ENCODE measurements around the gene ABHD6.
"Not testable (repeated sequence)": the region's sequence is repeated elsewhere in the genome, so short reads cannot be mapped to it uniquely, and the experiment has no call there.

The ABHD6 gene

GRCh38 chr3:58198362-58198761 lies 39.2 kb upstream of the ABHD6 start:
- no peak for DNase-seq
- no peaks in the 10 kb centered on the region for H3K36me3 ChIP-seq (replicated peaks)
- in situ Hi-C loops (cut with HindIII; ENCODE audit: low pct_ligation_motif_present, low sequenced_read_pairs) = loop anchor here (10.0 kb wide), 1 partner anchor 86 kb away; no protein-coding TSS in a partner anchor
- no peak overlapping the region for H3K27ac ChIP-seq
- H3K4me3 ChIP-seq (ENCODE audit: low read depth, low read length) = no peak overlapping the region
- no peak for TF ChIP-seq CTCF (IDR thresholded peaks at IDR 0.05; ENCODE audit: low read depth, low read length, missing control alignments)
- no peaks in the 10 kb centered on the region for H3K27me3 ChIP-seq (replicated peaks)

GRCh38 chr3:58198804-58199203 lies 38.8 kb upstream of the ABHD6 start:
- H3K4me3 ChIP-seq (ENCODE audit: low read depth, low read length) = no peak overlapping the region
- H3K36me3 ChIP-seq (replicated peaks) = no peaks in the 10 kb centered on the region
- H3K27me3 ChIP-seq (replicated peaks) = no peaks in the 10 kb centered on the region
- no peak for DNase-seq
- no peak overlapping the region for H3K27ac ChIP-seq
- in situ Hi-C loops (cut with HindIII; ENCODE audit: low pct_ligation_motif_present, low sequenced_read_pairs) = loop anchor here (10.0 kb wide), 1 partner anchor 86 kb away; no protein-coding TSS in a partner anchor
- no peak for TF ChIP-seq CTCF (IDR thresholded peaks at IDR 0.05; ENCODE audit: low read depth, low read length, missing control alignments)

GRCh38 chr3:58200121-58200709 lies 37.4 kb upstream of the ABHD6 start:
- no peak overlapping the region for H3K27ac ChIP-seq
- TF ChIP-seq CTCF (IDR thresholded peaks at IDR 0.05; ENCODE audit: low read depth, low read length, missing control alignments) = no peak
- H3K36me3 ChIP-seq (replicated peaks) = no peaks in the 10 kb centered on the region
- in situ Hi-C loops (cut with HindIII; ENCODE audit: low pct_ligation_motif_present, low sequenced_read_pairs) = no loop called here
- no peak overlapping the region for H3K4me3 ChIP-seq (ENCODE audit: low read depth, low read length)
- no peak for DNase-seq
- H3K27me3 ChIP-seq (replicated peaks) = no peaks in the 10 kb centered on the region

- TF ChIP-seq CTCF (IDR thresholded peaks at IDR 0.05; ENCODE audit: low read depth, low read length, missing control alignments) = no peak
- no peaks in the 10 kb centered on the region for H3K36me3 ChIP-seq (replicated peaks)
- in situ Hi-C loops (cut with HindIII; ENCODE audit: low pct_ligation_motif_present, low sequenced_read_pairs) = no loop called here
- DNase-seq = no peak
- H3K27ac ChIP-seq = no peak overlapping the region
- H3K4me3 ChIP-seq (ENCODE audit: low read depth, low read length) = no peak overlapping the region
- no peaks in the 10 kb centered on the region for H3K27me3 ChIP-seq (replicated peaks)
Measured at GRCh38 chr3:58200846-58201355, 36.7 kb upstream of the ABHD6 start.

- in situ Hi-C loops (cut with HindIII; ENCODE audit: low pct_ligation_motif_present, low sequenced_read_pairs); H3K4me3 ChIP-seq (ENCODE audit: low read depth, low read length); H3K27me3 ChIP-seq (replicated peaks); H3K27ac ChIP-seq; DNase-seq; H3K36me3 ChIP-seq (replicated peaks): not testable (repeated sequence)
Measured at GRCh38 chr3:58201451-58201850, 36.1 kb upstream of the ABHD6 start.

- in situ Hi-C loops (cut with HindIII; ENCODE audit: low pct_ligation_motif_present, low sequenced_read_pairs) = no loop called here
- no peak for DNase-seq
- Histone ChIP-seq H3K36me3 (replicated peaks) (no peaks in the 10 kb centered on the region), H3K27ac (no peak overlapping the region), H3K4me3 (ENCODE audit: low read depth, low read length) (no peak overlapping the region), H3K27me3 (replicated peaks) (no peaks in the 10 kb centered on the region)
- no peak for TF ChIP-seq CTCF (IDR thresholded peaks at IDR 0.05; ENCODE audit: low read depth, low read length, missing control alignments)
Measured at GRCh38 chr3:58202917-58203360, 34.7 kb upstream of the ABHD6 start.
